GM10266 (cell line): ENCODE results near the gene HCFC1.

Experiments used
- DNase-seq: peaks from one replicate; pipeline ENCODE4 v3.0.0; 2012; ENCODE audit errors: extremely low spot score
- CTCF ChIP-seq: IDR thresholded peaks from 2 replicates; pipeline ENCODE4 v1.5.1; 2012; ENCODE audit warnings: mild to moderate bottlenecking, low read depth; ENCODE audit not compliant: control insufficient read depth, insufficient read depth; ENCODE audit errors: missing control alignments

HCFC1 gene

GRCh38 chrX:153966841-153967535 lies 4.6 kb downstream of the HCFC1 start:
- no peak for DNase-seq
- TF ChIP-seq CTCF = no peak

- TF ChIP-seq CTCF = no peak
- DNase-seq = no peak
Measured at GRCh38 chrX:153966283-153966688, 5.3 kb downstream of the HCFC1 start.

GRCh38 chrX:153965406-153965805 lies 6.2 kb downstream of the HCFC1 start:
- no peak for DNase-seq

GRCh38 chrX:153964105-153964504 lies 7.5 kb downstream of the HCFC1 start:
- DNase-seq = no peak
- no peak for TF ChIP-seq CTCF

More at GRCh38 chrX:153965406-153965805, 6.2 kb downstream of the HCFC1 start:
- no peak for TF ChIP-seq CTCF

GRCh38 chrX:153963546-153963945 lies 8.1 kb downstream of the HCFC1 start:
- no peak for DNase-seq
- no peak for TF ChIP-seq CTCF

- DNase-seq = no peak
- TF ChIP-seq CTCF = no peak
Measured at GRCh38 chrX:153961292-153961691, 10.3 kb downstream of the HCFC1 start.

- no peak for DNase-seq
- TF ChIP-seq CTCF = no peak
Measured at GRCh38 chrX:153960786-153961185, 10.8 kb downstream of the HCFC1 start.
